Transverse colon (tissue), 4 donors: ENCODE data around the gene MYOF. TPM values are rescaled to one million over a fixed set of nuclear protein-coding genes. Genes with fewer than 3 reads are reported as not detected.

ENCODE experiments used
- DNase-seq: peaks from one replicate; pipeline ENCODE4 v3.0.0-alpha.2; 2019
- H3K27ac ChIP-seq, 4 donors: fragments of 200-600 bp; sonication (generic); 2 replicates each; pipeline ENCODE4 v1.5.1; 2016 to 2018; ENCODE audit warnings: inconsistent platforms in 4 of 4
- H3K27me3 ChIP-seq: fragments of 200-600 bp; sonication (generic); 2 replicates; pipeline ENCODE4 v1.5.1; 2017; ENCODE audit warnings: inconsistent platforms
- H3K36me3 ChIP-seq, 4 donors: fragments of 200-600 bp; sonication (generic); 2 replicates each; pipeline ENCODE4 v1.5.1; 2017 to 2019; ENCODE audit warnings: inconsistent platforms in 4 of 4
- H3K4me1 ChIP-seq, 4 donors: fragments of 200-600 bp; sonication (generic); 2 replicates each; pipeline ENCODE4 v1.5.1; 2017 to 2020; ENCODE audit warnings: inconsistent platforms in 4 of 4
- H3K4me3 ChIP-seq, 4 donors: fragments of 200-600 bp; sonication (generic); 1 replicate in 1 of 4; 2 replicates in 3 of 4; pipeline versions ENCODE4 v1.5.1 to v1.6.1; 2017 to 2019; ENCODE audit warnings: inconsistent platforms in 4 of 4
- H3K9me3 ChIP-seq, 2 donors: fragments of 200-600 bp; sonication (generic); 2 replicates each; pipeline ENCODE4 v1.5.1; 2017 to 2019; ENCODE audit warnings: inconsistent platforms in 2 of 2
- EP300 ChIP-seq: sonication (generic); formaldehyde crosslinking; IDR thresholded peaks from one replicate; pipeline ENCODE4 v1.6.1; 2017; ENCODE audit warnings: antibody characterized with exemption, low read depth
- POLR2A ChIP-seq: fragments of 450-650 bp; IDR thresholded peaks from one replicate; pipeline ENCODE4 v1.6.1; 2016; ENCODE audit warnings: antibody characterized with exemption, mild to moderate bottlenecking, moderate library complexity
- POLR2AphosphoS5 ChIP-seq, 3 donors: sonication (generic); formaldehyde crosslinking; IDR thresholded peaks; one replicate each; pipeline ENCODE4 v1.6.1; 2016; ENCODE audit warnings: antibody characterized with exemption in 3 of 3
- WGBS, 2 donors: methylation state at CpG; one replicate each; pipeline ENCODE4 v1.1.5; 2018; ENCODE audit warnings: low coverage in 1 of 2; 5-methylcytosine and 5-hydroxymethylcytosine counted together
- in situ Hi-C, 4 donors: fragments of 200-750 bp; cut with MboI; loops; one replicate each; pipeline versions ENCODE4 v1.15.0 to v1.15.1; 2017; ENCODE audit warnings: low sequenced_read_pairs in 3 of 4, low pct_ligation_motif_present in 1 of 4, low pct_unique_long_range_greater_than_20kb in 1 of 4
- intact Hi-C: fragments of 100-400 bp; cut with DNase I; formaldehyde crosslinking; loops from one replicate; pipeline ENCODE4 v1.15.1; 2023; ENCODE audit warnings: low total_unique reads
- total RNA-seq, 4 donors: library from RNA; depleted of rRNA; stranded (reverse); fragments of >200 nt; gene quantifications; one replicate each; pipeline ENCODE4 v1.1.0, GENCODE V29; 2016
- TF ChIP-seq, protein P1 (sequence below), 5 experiments: fragments of 200-600 bp in 3 of 5; fragments of 450-650 bp in 2 of 5; sonication (generic) in 3 of 5; IDR thresholded peaks; 1 replicate in 2 of 5; 2 replicates in 3 of 5; pipeline ENCODE4 v1.5.1; 2016 to 2017; ENCODE audit warnings: antibody characterized with exemption in 5 of 5, inconsistent platforms in 3 of 5, mild to moderate bottlenecking in 2 of 5, moderate library complexity in 1 of 5

MYOF gene, protein sequence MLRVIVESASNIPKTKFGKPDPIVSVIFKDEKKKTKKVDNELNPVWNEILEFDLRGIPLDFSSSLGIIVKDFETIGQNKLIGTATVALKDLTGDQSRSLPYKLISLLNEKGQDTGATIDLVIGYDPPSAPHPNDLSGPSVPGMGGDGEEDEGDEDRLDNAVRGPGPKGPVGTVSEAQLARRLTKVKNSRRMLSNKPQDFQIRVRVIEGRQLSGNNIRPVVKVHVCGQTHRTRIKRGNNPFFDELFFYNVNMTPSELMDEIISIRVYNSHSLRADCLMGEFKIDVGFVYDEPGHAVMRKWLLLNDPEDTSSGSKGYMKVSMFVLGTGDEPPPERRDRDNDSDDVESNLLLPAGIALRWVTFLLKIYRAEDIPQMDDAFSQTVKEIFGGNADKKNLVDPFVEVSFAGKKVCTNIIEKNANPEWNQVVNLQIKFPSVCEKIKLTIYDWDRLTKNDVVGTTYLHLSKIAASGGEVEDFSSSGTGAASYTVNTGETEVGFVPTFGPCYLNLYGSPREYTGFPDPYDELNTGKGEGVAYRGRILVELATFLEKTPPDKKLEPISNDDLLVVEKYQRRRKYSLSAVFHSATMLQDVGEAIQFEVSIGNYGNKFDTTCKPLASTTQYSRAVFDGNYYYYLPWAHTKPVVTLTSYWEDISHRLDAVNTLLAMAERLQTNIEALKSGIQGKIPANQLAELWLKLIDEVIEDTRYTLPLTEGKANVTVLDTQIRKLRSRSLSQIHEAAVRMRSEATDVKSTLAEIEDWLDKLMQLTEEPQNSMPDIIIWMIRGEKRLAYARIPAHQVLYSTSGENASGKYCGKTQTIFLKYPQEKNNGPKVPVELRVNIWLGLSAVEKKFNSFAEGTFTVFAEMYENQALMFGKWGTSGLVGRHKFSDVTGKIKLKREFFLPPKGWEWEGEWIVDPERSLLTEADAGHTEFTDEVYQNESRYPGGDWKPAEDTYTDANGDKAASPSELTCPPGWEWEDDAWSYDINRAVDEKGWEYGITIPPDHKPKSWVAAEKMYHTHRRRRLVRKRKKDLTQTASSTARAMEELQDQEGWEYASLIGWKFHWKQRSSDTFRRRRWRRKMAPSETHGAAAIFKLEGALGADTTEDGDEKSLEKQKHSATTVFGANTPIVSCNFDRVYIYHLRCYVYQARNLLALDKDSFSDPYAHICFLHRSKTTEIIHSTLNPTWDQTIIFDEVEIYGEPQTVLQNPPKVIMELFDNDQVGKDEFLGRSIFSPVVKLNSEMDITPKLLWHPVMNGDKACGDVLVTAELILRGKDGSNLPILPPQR (N-terminal part only)
- 10 to 100 TPM; 18.9 to 57.2 (median 50.2) TPM for total RNA-seq

DNA sequence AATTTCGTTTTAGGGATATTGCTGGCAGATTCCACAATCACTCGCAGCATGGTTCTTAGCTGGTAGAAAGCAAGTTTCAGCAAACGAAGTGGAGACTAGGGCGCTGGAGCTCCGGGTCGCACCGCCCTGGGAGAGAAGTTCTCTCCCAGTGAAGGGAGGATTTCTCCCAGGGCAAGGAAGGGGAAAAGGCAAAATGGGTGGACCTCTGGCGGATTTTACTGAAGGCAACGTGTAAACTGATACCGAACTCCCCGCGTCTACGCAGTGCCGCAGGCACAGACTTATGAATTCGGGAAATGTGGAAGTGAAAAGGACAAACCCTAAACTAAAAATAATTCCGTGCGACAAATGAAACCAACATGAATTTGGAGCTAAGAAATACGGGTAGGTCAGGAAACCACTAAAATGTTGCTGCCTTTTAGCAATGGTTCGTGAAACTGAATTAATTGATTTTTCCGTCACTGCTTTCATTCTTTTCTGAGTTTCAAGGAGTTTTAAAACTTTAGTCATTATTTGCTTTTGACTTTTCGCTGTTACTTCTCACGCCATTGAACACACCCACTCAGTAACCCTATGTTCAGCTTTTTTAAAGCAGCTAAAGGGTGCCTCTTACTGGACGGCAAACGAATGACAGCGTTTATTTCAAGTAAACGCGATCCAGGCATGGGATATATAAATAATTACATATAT, at the start of gene MYOF:
Gene MYOF, minus strand, starts transcription at position 190 of the 690 bp plus-strand sequence. Its CDS starts 140 bp downstream, at position 50.
- intact Hi-C loops (loop anchor here (2.0 kb wide), 1 partner anchor 105 kb away; no protein-coding TSS in a partner anchor), in situ Hi-C loops (loop anchor here (5.0 kb wide), 2 partner anchors 105 to 110 kb away; no protein-coding TSS in a partner anchor)
- DNase-seq: peak; percentile 65
- TF ChIP-seq EP300 (no peak), POLR2AphosphoS5 (IDR thresholded peaks at IDR 0.05) (peak; percentile 58 to 76 (median 68)), POLR2A (peak; percentile 74)
- TF ChIP-seq, protein P1, sequence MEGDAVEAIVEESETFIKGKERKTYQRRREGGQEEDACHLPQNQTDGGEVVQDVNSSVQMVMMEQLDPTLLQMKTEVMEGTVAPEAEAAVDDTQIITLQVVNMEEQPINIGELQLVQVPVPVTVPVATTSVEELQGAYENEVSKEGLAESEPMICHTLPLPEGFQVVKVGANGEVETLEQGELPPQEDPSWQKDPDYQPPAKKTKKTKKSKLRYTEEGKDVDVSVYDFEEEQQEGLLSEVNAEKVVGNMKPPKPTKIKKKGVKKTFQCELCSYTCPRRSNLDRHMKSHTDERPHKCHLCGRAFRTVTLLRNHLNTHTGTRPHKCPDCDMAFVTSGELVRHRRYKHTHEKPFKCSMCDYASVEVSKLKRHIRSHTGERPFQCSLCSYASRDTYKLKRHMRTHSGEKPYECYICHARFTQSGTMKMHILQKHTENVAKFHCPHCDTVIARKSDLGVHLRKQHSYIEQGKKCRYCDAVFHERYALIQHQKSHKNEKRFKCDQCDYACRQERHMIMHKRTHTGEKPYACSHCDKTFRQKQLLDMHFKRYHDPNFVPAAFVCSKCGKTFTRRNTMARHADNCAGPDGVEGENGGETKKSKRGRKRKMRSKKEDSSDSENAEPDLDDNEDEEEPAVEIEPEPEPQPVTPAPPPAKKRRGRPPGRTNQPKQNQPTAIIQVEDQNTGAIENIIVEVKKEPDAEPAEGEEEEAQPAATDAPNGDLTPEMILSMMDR (IDR thresholded peaks at IDR 0.05): peak; percentile 51 to 79 (median 60)
- Histone ChIP-seq H3K27ac (peak within 1 kb of the TSS; percentile 84 to 97 (median 88)), H3K9me3 (no peaks in the 10 kb centered on the region), H3K4me1 (peaks cover 0 to 28% (median 12%) of the 10 kb centered on the region in 4 donors), H3K36me3 (no peaks in the 10 kb centered on the region), H3K27me3 (no peaks in the 10 kb centered on the region), H3K4me3 (peak within 1 kb of the TSS; percentile 28 to 74 (median 55))
- WGBS, 2 donors: 1% methylated on average over 26 to 27 of the region's 27 CpGs

DNA sequence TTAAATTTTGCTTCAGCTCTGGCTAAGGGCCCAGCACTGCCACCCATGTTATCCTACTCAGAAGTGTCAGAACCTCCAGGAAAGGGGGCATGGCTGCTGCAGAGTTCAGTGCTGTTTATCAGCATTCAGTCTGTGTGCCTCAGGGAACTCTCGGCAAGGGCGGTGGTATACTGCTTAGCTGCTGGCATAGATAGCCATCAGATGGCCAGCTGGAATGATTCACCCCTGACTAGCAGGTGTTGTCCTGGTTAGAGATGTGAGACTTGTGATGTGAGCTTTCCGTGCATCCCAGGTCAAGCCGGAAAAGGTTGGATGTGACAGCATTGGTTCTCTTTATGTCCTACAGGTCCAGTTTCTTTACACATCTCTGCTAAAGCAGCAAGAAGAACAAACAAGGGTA, 36.4 kb upstream of the MYOF start:
- 94% methylated on average over 4 of the region's 4 CpGs; no CpG with 5 or more reads in 1 of the 2 donors for WGBS, 2 donors
- H3K9me3 ChIP-seq: no peaks in the 10 kb centered on the region
- TF ChIP-seq, protein P1 (IDR thresholded peaks at IDR 0.05): no peak
- TF ChIP-seq POLR2A (no peak), POLR2AphosphoS5 (IDR thresholded peaks at IDR 0.05) (no peak), EP300 (no peak)
- no peak overlapping the region for H3K4me3 ChIP-seq
- H3K27me3 ChIP-seq: no peaks in the 10 kb centered on the region
- no peak overlapping the region for H3K27ac ChIP-seq
- H3K36me3 ChIP-seq: no peaks in the 10 kb centered on the region
- intact Hi-C loops (no loop called here), in situ Hi-C loops (loop anchor here in 1 of 4 donors (25.0 kb wide), 1 partner anchor 431 kb away; no protein-coding TSS in a partner anchor)
- no peaks in the 10 kb centered on the region for H3K4me1 ChIP-seq
- DNase-seq: no peak

DNA sequence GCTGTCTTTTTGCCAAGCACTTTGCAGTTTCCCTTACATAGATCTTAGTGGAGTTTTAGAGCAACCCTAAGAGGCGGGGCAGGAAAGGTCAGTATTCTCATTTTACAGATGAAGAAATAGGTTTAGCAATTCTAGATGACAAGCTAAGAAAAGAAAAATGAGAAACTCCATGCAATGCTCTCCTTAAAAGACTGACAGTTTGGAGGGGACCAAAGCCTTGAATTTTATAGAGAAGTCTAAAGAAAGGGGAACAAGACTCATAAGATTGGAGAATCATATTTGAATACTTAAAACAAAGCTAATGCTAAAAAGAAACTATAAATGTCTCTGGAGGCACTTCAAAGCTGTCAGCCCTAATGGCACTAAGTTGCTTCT, 33.9 kb upstream of the MYOF start:
- in situ Hi-C loops: loop anchor here in 1 of 4 donors (25.0 kb wide), 1 partner anchor 429 kb away; no protein-coding TSS in a partner anchor
- WGBS, 2 donors: 92 to 93% methylated on average over 1 of the region's 1 CpG
- no peaks in the 10 kb centered on the region for H3K27me3 ChIP-seq
- no peak for DNase-seq
- peak overlapping the region in 2 of 4 donors; percentile 15 to 31 for H3K27ac ChIP-seq
- no peaks in the 10 kb centered on the region for H3K9me3 ChIP-seq
- no peaks in the 10 kb centered on the region for H3K36me3 ChIP-seq
- H3K4me1 ChIP-seq: no peaks in the 10 kb centered on the region
- intact Hi-C loops: no loop called here
- no peak overlapping the region for H3K4me3 ChIP-seq
- TF ChIP-seq, protein P1 (IDR thresholded peaks at IDR 0.05): no peak
- TF ChIP-seq POLR2A (no peak), EP300 (no peak)
